Left ventricle myocardium inferior (tissue), 1 donor: ENCODE results near the gene MT1F. TPM values are rescaled to one million over a fixed set of nuclear protein-coding genes. Genes with fewer than 3 reads are reported as not detected.

Experiments
- DNase-seq: peaks from one replicate; pipeline ENCODE4 v3.0.0-alpha.2; 2020
- H3K27ac ChIP-seq: fragments of 200-600 bp; replicated peaks from 2 replicates; pipeline ENCODE4 v1.8.0; 2021
- H3K27me3 ChIP-seq: fragments of 200-600 bp; 2 replicates; pipeline ENCODE4 v1.8.0; 2021; ENCODE audit warnings: low read depth
- H3K36me3 ChIP-seq: fragments of 200-600 bp; 2 replicates; pipeline ENCODE4 v1.8.0; 2021
- H3K4me1 ChIP-seq: fragments of 200-600 bp; 2 replicates; pipeline ENCODE4 v1.8.0; 2021
- H3K4me3 ChIP-seq: fragments of 200-600 bp; 2 replicates; pipeline ENCODE4 v1.8.0; 2021; ENCODE audit warnings: mild to moderate bottlenecking, moderate library complexity
- H3K9me3 ChIP-seq: fragments of 200-600 bp; replicated peaks from 2 replicates; pipeline ENCODE4 v1.8.0; 2021
- intact Hi-C: fragments of 100-400 bp; cut with micrococcal nuclease; formaldehyde crosslinking; loops from one replicate; pipeline ENCODE4 v1.11.0; 2022
- total RNA-seq: library from RNA; stranded (reverse); fragmentation: NEBNext Ultra II Directional; extraction: Animal tissue kit (Norgen Biotek cat#: 25700); gene quantifications from one replicate; pipeline ENCODE4 v1.2.1, GENCODE V29; 2021
- TF ChIP-seq, protein P1 (sequence below): fragments of 200-600 bp; IDR thresholded peaks from 2 replicates; pipeline ENCODE4 v1.8.0; 2021; ENCODE audit warnings: antibody characterized with exemption, mild to moderate bottlenecking, borderline replicate concordance
- donor health status: DM: no; HTN: yes; CAD: no; lungs with severe emphysema.

MT1F gene
- total RNA-seq, 1 donor from 2014 or later: 0.85 TPM

- H3K27ac ChIP-seq: peak within 1 kb of the TSS; percentile 81
- H3K36me3 ChIP-seq: no peaks in the 10 kb centered on the region
- DNase-seq: peak; percentile 83
- TF ChIP-seq, protein P1, sequence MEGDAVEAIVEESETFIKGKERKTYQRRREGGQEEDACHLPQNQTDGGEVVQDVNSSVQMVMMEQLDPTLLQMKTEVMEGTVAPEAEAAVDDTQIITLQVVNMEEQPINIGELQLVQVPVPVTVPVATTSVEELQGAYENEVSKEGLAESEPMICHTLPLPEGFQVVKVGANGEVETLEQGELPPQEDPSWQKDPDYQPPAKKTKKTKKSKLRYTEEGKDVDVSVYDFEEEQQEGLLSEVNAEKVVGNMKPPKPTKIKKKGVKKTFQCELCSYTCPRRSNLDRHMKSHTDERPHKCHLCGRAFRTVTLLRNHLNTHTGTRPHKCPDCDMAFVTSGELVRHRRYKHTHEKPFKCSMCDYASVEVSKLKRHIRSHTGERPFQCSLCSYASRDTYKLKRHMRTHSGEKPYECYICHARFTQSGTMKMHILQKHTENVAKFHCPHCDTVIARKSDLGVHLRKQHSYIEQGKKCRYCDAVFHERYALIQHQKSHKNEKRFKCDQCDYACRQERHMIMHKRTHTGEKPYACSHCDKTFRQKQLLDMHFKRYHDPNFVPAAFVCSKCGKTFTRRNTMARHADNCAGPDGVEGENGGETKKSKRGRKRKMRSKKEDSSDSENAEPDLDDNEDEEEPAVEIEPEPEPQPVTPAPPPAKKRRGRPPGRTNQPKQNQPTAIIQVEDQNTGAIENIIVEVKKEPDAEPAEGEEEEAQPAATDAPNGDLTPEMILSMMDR: no peak
- H3K4me3 ChIP-seq: peak within 1 kb of the TSS; percentile 70
- H3K9me3 ChIP-seq: no peaks in the 10 kb centered on the region
- peaks cover 80% of the 10 kb centered on the region for H3K27me3 ChIP-seq
- intact Hi-C loops: no loop called here
- H3K4me1 ChIP-seq: peaks cover 28% of the 10 kb centered on the region
Observed at GRCh38 chr16:56637814-56638750, 19.7 kb upstream of the MT1F start, which contains the start of gene MT1A. MT1A (plus strand) TSS chr16:56638666; CDS start chr16:56638739, 73 bp downstream.

GRCh38 chr16:56639045-56639444, 18.7 kb upstream of the MT1F start:
- DNase-seq: no peak
- peaks cover 37% of the 10 kb centered on the region for H3K4me1 ChIP-seq
- peaks cover 84% of the 10 kb centered on the region for H3K27me3 ChIP-seq
- intact Hi-C loops: no loop called here
- H3K4me3 ChIP-seq: peak overlapping the region; percentile 70
- TF ChIP-seq, protein P1: no peak
- H3K27ac ChIP-seq: peak overlapping the region; percentile 81
- H3K9me3 ChIP-seq: no peaks in the 10 kb centered on the region
- H3K36me3 ChIP-seq: no peaks in the 10 kb centered on the region

DNA sequence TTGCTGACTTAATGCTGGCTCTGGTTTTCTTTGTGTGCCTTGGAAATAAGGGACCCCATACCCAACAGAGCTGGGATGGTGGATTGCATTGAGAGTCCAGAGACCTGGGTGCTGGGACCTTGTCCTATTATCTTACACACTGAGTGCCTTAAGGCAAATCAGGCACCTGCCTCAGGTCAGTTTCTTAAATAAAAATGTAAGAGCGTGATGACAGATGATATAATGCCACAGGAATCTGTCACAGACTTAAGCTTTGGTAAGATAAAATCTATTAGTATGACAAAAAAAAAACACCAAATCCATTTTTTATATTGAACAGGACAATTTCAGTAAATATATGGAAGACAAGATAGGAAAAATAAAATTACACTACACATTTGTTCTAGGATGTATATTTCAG, 17.7 kb upstream of the MT1F start:
- peaks cover 84% of the 10 kb centered on the region for H3K27me3 ChIP-seq
- intact Hi-C loops: no loop called here
- H3K4me1 ChIP-seq: peaks cover 35% of the 10 kb centered on the region

DNA sequence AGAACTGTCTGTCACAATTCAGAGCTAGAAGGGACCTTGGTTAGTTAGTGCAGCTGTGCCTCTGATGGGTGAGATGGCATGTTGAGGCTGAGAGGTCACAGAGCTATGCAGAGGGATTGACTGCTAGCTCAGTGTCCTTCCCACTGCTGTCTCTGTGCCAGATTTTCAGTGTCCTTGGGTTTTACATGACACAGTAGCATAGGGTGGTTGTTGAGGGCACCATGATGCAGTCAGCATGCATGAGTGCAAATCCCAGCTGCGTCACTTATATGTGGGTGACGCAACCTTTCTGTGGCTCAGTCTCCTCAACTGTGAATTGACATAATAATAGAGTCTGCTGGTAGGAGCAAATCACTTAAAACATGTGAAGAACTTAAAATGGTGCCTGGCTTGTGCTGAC, 16.6 kb upstream of the MT1F start:
- intact Hi-C loops: no loop called here
- TF ChIP-seq, protein P1: no peak
- Histone ChIP-seq H3K27ac (no peak overlapping the region), H3K36me3 (no peaks in the 10 kb centered on the region), H3K4me1 (peaks cover 29% of the 10 kb centered on the region), H3K4me3 (no peak overlapping the region), H3K27me3 (peaks cover 84% of the 10 kb centered on the region), H3K9me3 (no peaks in the 10 kb centered on the region)
- DNase-seq: no peak

More for the DNA sequence above, 17.7 kb upstream of the MT1F start:
- TF ChIP-seq, protein P1: no peak
- H3K36me3 ChIP-seq: no peaks in the 10 kb centered on the region
- no peak overlapping the region for H3K4me3 ChIP-seq
- H3K27ac ChIP-seq: no peak overlapping the region
- DNase-seq: no peak
- no peaks in the 10 kb centered on the region for H3K9me3 ChIP-seq

DNA sequence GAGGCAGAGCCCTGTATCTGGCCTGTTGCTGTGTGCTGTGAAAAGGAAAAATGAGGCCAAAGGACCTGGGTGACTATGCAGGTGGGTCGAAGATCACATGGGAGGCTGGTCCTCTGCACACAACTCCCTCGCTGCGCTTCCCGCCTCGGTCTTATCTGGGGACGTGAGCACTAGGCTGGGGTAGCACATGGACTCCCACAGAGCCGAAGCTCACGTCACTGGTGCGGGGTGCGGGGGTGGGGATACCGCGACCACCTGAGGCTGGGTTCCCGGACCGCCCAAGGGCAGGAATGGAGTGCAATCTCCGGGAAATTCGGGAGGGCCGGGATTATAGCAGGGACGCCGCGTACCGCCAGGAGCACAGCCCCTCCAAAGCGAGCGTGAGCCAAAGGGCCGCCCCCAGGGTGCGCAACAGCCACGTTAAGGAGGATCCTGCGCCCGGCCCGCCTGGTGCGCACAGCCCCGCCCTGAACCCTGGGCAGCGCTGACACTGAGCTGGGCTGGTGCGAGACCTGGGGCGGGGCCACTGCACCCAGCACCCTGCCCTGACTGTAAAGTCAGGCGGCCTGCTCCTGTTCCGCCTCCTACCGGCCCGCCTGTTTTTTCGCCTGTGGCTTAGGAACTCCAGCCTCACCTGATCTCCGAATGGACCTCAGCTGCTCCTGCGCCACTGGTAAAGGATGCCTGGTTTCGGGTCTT, 14.5 kb upstream of the MT1F start:
- H3K36me3 ChIP-seq: no peaks in the 10 kb centered on the region
- peak overlapping the region; percentile 33 for H3K27ac ChIP-seq
- H3K4me3 ChIP-seq: peak overlapping the region; percentile 60
- peaks cover 86% of the 10 kb centered on the region for H3K27me3 ChIP-seq
- H3K9me3 ChIP-seq: no peaks in the 10 kb centered on the region
- intact Hi-C loops: no loop called here
- peaks cover 23% of the 10 kb centered on the region for H3K4me1 ChIP-seq
- DNase-seq: peak; percentile 66
- TF ChIP-seq, protein P1: peak; percentile 54
